ENCODE results near the gene CEP70.
"Not testable (repeated sequence)": the region's sequence is repeated elsewhere in the genome, so short reads cannot be mapped to it uniquely, and the experiment has no call there.

Gene CEP70

GRCh38 chr3:138509586-138509985, 84.5 kb downstream of the CEP70 start:
- no peak for DNase-seq (ENCODE audit: low read depth)

DNA sequence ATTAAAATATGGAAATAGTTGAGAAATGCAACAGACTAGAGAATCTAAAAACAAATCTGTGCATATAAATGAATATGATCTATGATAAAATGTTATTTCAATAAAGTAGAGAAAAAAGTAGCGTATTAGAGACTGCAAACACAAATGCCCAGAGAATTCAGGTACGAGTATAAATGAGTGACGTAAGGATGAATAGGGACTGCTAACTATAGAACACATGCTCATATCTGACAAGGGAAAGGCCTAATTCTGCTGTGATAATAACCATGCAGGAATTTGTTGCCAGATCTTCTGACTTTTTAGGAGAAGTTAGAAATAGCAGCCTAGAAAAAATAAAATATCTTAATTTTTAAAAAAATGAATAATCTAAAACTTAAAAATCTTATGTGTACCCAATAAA, 86.5 kb downstream of the CEP70 start:
- DNase-seq (ENCODE audit: low read depth) = no peak

- DNase-seq (ENCODE audit: low read depth) = no peak
Observed at GRCh38 chr3:138498991-138499390, 95.1 kb downstream of the CEP70 start.

GRCh38 chr3:138497851-138498250, 96.2 kb downstream of the CEP70 start:
- no peak for DNase-seq (ENCODE audit: low read depth)

- no peak for DNase-seq (ENCODE audit: low read depth)
Observed at GRCh38 chr3:138497021-138497420, 97.0 kb downstream of the CEP70 start.

- no peak for DNase-seq (ENCODE audit: low read depth)
Observed at GRCh38 chr3:138496436-138496835, 97.6 kb downstream of the CEP70 start.

DNA sequence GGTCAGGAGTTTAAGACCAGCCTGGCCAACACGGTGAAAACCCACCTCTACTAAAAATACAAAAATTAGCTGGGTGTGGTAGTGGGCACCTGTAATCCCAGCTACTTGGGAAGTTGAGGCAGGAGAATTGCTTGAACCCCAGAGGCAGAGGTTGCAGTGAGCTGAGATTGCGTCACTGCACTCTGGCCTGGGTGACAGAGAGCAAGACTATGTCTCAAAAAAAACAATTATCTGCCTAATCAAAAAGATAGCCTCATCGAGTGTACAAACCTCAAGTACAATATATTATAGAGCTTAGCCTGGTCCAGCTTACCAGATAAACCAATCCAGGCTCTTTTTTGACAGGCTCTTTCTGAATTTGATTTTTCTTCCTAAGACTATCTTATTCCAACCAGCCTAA, 98.4 kb downstream of the CEP70 start:
- not testable (repeated sequence) for DNase-seq (ENCODE audit: low read depth)

GRCh38 chr3:138494607-138494929, 99.5 kb downstream of the CEP70 start:
- no peak for DNase-seq (ENCODE audit: low read depth)

- no peak for DNase-seq (ENCODE audit: low read depth)
Observed at GRCh38 chr3:138493804-138494606, 100.1 kb downstream of the CEP70 start.

- DNase-seq (ENCODE audit: low read depth) = no peak
Observed at GRCh38 chr3:138492980-138493675, 100.9 kb downstream of the CEP70 start.

- DNase-seq (ENCODE audit: low read depth) = no peak
Observed at GRCh38 chr3:138491971-138492370, 102.1 kb downstream of the CEP70 start.

- not testable (repeated sequence) for DNase-seq (ENCODE audit: low read depth)
Observed at GRCh38 chr3:138486580-138486979, 107.5 kb downstream of the CEP70 start.

GRCh38 chr3:138484672-138485071, 109.4 kb downstream of the CEP70 start:
- DNase-seq (ENCODE audit: low read depth) = not testable (repeated sequence)

DNA sequence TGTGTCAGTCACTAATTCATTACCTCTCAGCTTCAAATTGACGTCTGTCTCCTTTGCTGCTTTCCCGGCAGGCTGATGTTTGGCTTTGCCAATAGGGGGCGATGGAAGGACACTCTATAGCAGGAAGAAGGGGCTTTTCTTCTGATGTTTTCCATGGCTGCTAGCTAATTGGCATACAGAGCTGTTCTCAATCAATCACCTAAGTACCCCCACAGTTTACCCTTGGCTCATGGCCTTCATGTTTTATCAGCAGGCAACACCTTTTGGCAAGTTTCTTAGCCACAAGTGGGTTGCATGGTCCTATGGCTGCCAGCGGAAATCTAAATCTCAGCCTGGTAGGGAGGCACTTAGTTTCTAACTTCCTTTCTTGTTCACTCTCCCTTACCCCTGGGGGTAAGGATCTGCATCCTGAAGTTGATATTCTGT, 114.6 kb downstream of the CEP70 start:
- DNase-seq (ENCODE audit: low read depth) = no peak

DNA sequence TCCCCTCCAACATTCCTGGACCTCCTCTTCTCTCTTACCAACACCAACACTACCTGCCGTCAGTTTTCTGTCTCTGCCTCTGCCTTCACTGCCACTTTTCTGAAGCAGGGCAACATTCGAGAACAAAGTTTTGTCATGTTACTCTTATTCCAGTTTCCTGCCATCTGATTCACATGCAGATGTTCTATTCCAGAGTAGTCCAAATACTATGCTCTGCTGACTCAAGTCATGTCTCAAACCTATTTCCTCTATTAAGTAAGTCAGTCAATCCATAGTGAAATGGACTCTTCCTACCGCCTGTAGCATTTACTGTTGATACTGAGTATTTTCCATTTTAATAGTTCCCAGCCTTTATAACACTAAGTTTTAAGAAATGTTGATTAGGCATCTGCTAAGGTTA, 116.3 kb downstream of the CEP70 start:
- no peak for DNase-seq (ENCODE audit: low read depth)

- no peak for DNase-seq (ENCODE audit: low read depth)
Observed at GRCh38 chr3:138477120-138477519, 116.9 kb downstream of the CEP70 start.

DNA sequence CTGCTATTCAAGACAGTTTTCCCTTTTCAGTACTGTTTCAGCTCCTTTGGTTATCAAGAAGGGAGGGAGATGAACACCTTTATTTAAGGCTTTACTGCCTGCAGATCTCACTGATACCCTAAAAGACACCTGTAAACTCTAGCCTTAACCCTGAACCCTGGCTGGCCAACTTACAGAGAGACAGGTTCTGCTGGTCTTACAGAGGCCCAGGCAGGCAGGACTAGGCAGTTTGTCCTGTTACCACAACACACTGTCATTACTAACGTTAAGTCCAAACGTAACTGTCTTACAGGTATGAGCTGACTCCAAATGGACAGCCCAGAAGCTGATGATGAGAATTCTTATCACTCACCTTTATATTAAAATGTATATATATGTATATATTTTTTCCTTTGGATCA, 117.5 kb downstream of the CEP70 start:
- no peak for DNase-seq (ENCODE audit: low read depth)

DNA sequence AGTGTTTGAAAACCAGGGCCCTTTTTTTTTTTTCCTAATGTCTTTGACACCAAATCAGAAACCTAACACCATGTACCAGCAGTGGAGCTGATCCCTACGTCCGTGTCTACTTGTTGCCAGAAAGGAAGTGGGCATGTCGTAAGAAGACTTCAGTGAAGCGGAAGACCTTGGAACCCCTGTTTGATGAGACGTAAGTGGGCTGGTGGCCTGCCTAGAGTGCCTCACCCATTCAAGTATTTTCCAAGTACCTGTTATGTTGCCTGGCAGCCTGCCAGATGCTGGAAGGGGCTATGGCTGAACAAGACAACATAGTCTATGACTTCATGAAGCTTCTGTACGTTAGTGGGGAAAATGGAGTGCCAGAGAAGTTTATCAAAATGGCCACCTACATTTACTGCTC, 119.9 kb downstream of the CEP70 start:
- DNase-seq (ENCODE audit: low read depth) = no peak

DNA sequence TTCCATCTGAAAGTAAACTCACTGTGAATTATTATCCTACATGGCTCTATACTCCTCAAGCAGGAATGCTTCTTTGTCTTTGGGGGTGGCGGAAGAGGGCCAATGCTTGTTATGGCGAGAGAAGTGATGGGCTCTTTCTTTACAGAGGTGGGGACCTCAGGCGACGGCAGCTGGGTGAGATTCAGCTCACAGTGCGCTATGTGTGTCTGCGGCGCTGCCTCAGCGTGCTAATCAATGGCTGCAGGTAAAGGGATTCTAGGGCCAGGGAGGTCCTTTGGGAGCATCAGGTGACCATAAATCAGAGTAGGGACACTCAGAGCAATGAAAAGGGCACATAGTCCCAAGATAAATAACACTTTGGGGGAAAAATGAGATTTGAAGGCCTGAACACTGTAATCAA, 120.7 kb downstream of the CEP70 start:
- DNase-seq (ENCODE audit: low read depth) = no peak

DNA sequence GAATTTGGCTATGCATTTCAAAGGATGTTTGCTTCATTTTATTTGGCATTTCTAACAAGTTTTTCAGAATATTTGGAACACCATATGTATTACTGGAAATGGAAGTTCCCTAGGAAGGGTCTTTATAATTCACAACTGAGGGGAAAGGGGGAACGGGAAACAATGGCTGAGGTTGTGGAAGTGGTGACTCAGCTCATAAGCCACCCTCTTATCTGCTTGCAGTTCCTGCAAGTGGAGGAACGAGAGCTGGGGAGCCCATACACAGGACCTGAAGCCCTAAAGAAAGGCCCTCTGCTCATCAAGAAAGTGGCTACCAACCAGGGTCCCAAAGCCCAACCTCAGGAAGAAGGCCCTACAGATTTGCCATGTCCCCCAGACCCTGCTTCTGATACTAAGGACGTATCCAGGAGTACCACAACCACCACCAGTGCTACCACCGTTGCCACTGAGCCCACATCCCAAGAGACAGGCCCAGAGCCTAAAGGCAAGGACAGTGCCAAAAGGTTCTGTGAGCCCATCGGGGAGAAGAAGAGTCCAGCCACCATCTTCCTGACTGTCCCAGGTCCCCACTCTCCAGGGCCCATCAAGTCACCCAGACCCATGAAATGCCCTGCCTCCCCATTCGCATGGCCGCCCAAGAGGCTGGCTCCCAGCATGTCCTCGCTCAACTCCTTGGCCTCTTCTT, 121.8 kb downstream of the CEP70 start:
- DNase-seq (ENCODE audit: low read depth) = no peak

DNA sequence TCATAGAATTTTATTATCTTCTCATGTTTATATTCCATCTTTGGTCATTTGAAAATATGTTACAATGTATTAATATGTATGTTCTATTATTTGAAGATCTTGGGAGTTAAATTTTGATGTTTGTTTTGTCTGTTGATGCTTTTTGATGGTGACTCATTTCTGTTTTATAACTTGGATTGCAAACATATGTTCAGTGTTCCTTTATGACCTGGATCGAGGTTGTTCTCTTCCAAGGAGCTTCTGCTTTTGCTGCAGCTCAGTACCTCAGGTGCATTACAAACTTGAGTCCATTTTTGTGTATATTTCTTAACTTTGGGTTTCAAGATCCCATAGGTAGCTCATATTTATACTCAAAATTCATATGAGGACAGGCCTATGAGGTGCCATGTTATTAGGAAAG, 122.6 kb downstream of the CEP70 start:
- DNase-seq (ENCODE audit: low read depth) = no peak

DNA sequence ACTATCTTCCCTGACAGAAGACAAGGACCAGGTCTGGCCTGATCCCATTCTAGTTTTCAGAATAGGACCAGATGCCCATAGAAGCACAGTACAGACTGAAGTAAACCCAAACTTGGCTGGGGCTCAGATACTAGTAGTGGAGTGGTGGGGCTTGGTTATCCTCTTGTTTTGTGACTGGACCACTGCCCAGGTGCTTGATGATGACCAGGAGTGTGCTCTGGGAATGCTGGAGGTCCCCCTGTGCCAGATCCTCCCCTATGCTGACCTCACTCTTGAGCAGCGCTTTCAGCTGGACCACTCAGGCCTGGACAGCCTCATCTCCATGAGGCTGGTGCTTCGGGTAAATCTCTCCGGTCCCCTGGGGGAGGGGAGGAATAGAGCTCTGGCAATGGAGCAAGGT, 123.4 kb downstream of the CEP70 start:
- no peak for DNase-seq (ENCODE audit: low read depth)

DNA sequence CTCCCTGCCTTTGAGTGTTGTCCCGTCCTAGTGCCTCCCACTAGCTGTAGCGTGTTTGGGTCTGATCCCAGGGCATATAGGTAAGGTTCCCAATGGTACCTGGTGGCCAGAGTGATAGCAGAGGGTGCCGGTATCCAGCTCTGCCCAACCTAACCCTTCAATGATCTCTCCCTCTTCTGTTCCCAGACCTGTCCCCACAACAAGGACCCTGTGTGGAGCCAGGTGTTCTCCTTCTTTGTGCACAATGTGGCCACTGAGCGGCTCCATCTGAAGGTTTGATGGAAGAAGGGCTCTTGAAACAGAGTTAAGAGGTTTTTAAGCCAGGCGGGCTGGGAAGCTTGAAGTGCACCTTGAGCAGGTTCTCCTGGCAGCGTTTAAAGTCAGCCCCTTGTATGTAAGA, 124.2 kb downstream of the CEP70 start:
- DNase-seq (ENCODE audit: low read depth) = no peak
